Neural crest cell (in vitro differentiated cells): ENCODE data around the gene SLC6A5. TPM values are rescaled to one million over a fixed set of nuclear protein-coding genes. Genes with fewer than 3 reads are reported as not detected.
A peak's percentile ranks its signal among the peaks of the same experiment; 100 is the strongest.

Source experiments
- DNase-seq: peaks from one replicate; pipeline ENCODE4 v3.0.0; 2021; ENCODE audit warnings: low read depth, mixed read lengths, low spot score
- H3K27ac Mint-ChIP-seq: one replicate; pipeline ENCODE4 v1.8.0; 2021; ENCODE audit warnings: mild to moderate bottlenecking, mixed read lengths; ENCODE audit not compliant: unreplicated experiment
- H3K27me3 Mint-ChIP-seq: 2 replicates; pipeline ENCODE4 v1.8.0; 2021; ENCODE audit warnings: low read depth, mild to moderate bottlenecking, mixed read lengths
- H3K36me3 Mint-ChIP-seq: 2 replicates; pipeline ENCODE4 v1.8.0; 2021; ENCODE audit warnings: low read depth, mild to moderate bottlenecking, mixed read lengths
- H3K4me1 Mint-ChIP-seq: 2 replicates; pipeline ENCODE4 v1.8.0; 2021; ENCODE audit warnings: mixed read lengths
- H3K4me3 Mint-ChIP-seq: one replicate; pipeline ENCODE4 v1.8.0; 2021; ENCODE audit warnings: mild to moderate bottlenecking, mixed read lengths
- H3K9me3 Mint-ChIP-seq: 2 replicates; pipeline ENCODE4 v1.8.0; 2021; ENCODE audit warnings: mixed read lengths
- CTCF ChIP-seq: fragments of 200-600 bp; sonication (generic); conservative IDR thresholded peaks from 2 replicates; pipeline ENCODE4 v1.5.0; 2021; ENCODE audit warnings: antibody characterized with exemption, mild to moderate bottlenecking
- total RNA-seq: library from RNA; stranded (reverse); gene quantifications from 2 replicates; pipeline ENCODE4 v1.2.1, GENCODE V29; 2021

SLC6A5 gene
- total RNA-seq, 1 donor from 2014 or later: 0.05 TPM

GRCh38 chr11:20634044-20634443 is 34.6 kb downstream of the SLC6A5 start:
- Mint-ChIP-seq H3K9me3 (no peaks in the 10 kb centered on the region), H3K4me1 (no peaks in the 10 kb centered on the region), H3K27me3 (peaks cover 2% of the 10 kb centered on the region), H3K36me3 (no peaks in the 10 kb centered on the region), H3K4me3 (no peak overlapping the region), H3K27ac (no peak overlapping the region)
- DNase-seq: no peak
- TF ChIP-seq CTCF: peak; percentile 17

- peaks cover 2% of the 10 kb centered on the region for H3K27me3 Mint-ChIP-seq
Observed at GRCh38 chr11:20634781-20635180, 35.4 kb downstream of the SLC6A5 start.

GRCh38 chr11:20638074-20638473 is 38.7 kb downstream of the SLC6A5 start:
- Mint-ChIP-seq H3K9me3 (no peaks in the 10 kb centered on the region), H3K27me3 (peaks cover 2% of the 10 kb centered on the region), H3K4me1 (no peaks in the 10 kb centered on the region), H3K27ac (no peak overlapping the region), H3K4me3 (no peak overlapping the region), H3K36me3 (no peaks in the 10 kb centered on the region)
- no peak for TF ChIP-seq CTCF
- no peak for DNase-seq

More at GRCh38 chr11:20634781-20635180, 35.4 kb downstream of the SLC6A5 start:
- H3K36me3 Mint-ChIP-seq: no peaks in the 10 kb centered on the region
- H3K4me3 Mint-ChIP-seq: no peak overlapping the region
- no peak for TF ChIP-seq CTCF
- H3K27ac Mint-ChIP-seq: no peak overlapping the region
- no peaks in the 10 kb centered on the region for H3K9me3 Mint-ChIP-seq
- H3K4me1 Mint-ChIP-seq: no peaks in the 10 kb centered on the region
- DNase-seq: no peak

- no peak overlapping the region for H3K27ac Mint-ChIP-seq
- H3K9me3 Mint-ChIP-seq: no peaks in the 10 kb centered on the region
- peaks cover 5% of the 10 kb centered on the region for H3K27me3 Mint-ChIP-seq
- H3K4me1 Mint-ChIP-seq: no peaks in the 10 kb centered on the region
- no peak for TF ChIP-seq CTCF
- DNase-seq: no peak
- H3K36me3 Mint-ChIP-seq: no peaks in the 10 kb centered on the region
- H3K4me3 Mint-ChIP-seq: no peak overlapping the region
Observed at GRCh38 chr11:20639688-20640087, 40.3 kb downstream of the SLC6A5 start.

- Mint-ChIP-seq H3K27ac (peak overlapping the region; percentile 19), H3K4me1 (no peaks in the 10 kb centered on the region), H3K36me3 (no peaks in the 10 kb centered on the region), H3K27me3 (peaks cover 8% of the 10 kb centered on the region), H3K9me3 (no peaks in the 10 kb centered on the region), H3K4me3 (no peak overlapping the region)
- no peak for TF ChIP-seq CTCF
- DNase-seq: no peak
Observed at GRCh38 chr11:20640401-20640800, 41.0 kb downstream of the SLC6A5 start.

GRCh38 chr11:20644360-20644759 is 45.0 kb downstream of the SLC6A5 start:
- H3K4me3 Mint-ChIP-seq: no peak overlapping the region

More at GRCh38 chr11:20644360-20644759, 45.0 kb downstream of the SLC6A5 start:
- H3K9me3 Mint-ChIP-seq: no peaks in the 10 kb centered on the region
- TF ChIP-seq CTCF: no peak
- DNase-seq: no peak
- H3K27me3 Mint-ChIP-seq: peaks cover 5% of the 10 kb centered on the region
- no peak overlapping the region for H3K27ac Mint-ChIP-seq
- H3K36me3 Mint-ChIP-seq: no peaks in the 10 kb centered on the region
- H3K4me1 Mint-ChIP-seq: no peaks in the 10 kb centered on the region
